Liver (tissue), 3 donors: Measurements from ENCODE around the gene DENND4A.
"Not testable (repeated sequence)": the region's sequence is repeated elsewhere in the genome, so short reads cannot be mapped to it uniquely, and the experiment has no call there.

Experiments
- EGR1 ChIP-seq, 2 donors: IDR thresholded peaks; 2 replicates each; pipeline ENCODE4 v1.6.1; 2016 to 2018; ENCODE audit warnings: antibody characterized with exemption in 2 of 2, low read depth in 2 of 2
- GABPA ChIP-seq, 2 donors: IDR thresholded peaks in 1 of 2; conservative IDR thresholded peaks in 1 of 2; 2 replicates each; pipeline ENCODE4 v1.6.1; 2016; ENCODE audit warnings: antibody characterized with exemption in 2 of 2, mild to moderate bottlenecking in 1 of 2, moderate library complexity in 1 of 2
- HNF4A ChIP-seq, 2 donors: conservative IDR thresholded peaks; 2 replicates each; pipeline ENCODE4 v1.6.1; 2016; ENCODE audit warnings: antibody characterized with exemption in 2 of 2, mild to moderate bottlenecking in 2 of 2
- JUND ChIP-seq, 2 donors: IDR thresholded peaks; 2 replicates each; pipeline ENCODE4 v1.6.1; 2016; ENCODE audit warnings: antibody characterized with exemption in 2 of 2
- TF ChIP-seq, protein P1 (sequence below): fragments of 150-350 bp; IDR thresholded peaks from 2 replicates; pipeline ENCODE4 v1.5.1; 2017; ENCODE audit warnings: improper control_type of control experiment, low read depth, low read length; ENCODE audit not compliant: missing input control
- TF ChIP-seq, protein P2 (sequence below): IDR thresholded peaks from 2 replicates; pipeline ENCODE4 v1.6.1; 2016; ENCODE audit warnings: antibody characterized with exemption
- donor health status: healthy.
- donor health status: healthy.

DNA sequence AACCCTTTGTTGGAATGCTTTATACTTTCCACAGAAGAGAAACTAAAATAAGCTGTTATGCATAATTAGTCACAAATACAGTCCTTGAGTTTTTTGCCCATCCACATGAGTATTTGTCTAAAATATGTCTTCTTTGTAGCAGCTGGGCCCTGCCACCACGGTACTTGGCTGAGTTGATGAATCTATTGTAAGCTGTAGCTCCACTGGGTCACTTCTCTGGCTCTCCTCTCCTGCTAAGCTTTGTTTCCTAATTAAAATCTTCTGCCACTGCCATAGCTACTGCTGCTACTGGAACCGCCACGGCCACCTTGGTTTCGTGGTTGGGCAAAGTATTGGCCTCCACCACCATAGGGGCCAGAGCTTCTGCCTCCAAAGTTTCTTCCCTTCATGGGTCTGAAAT lies 23.9 kb upstream of the DENND4A start:
- TF ChIP-seq, protein P1, sequence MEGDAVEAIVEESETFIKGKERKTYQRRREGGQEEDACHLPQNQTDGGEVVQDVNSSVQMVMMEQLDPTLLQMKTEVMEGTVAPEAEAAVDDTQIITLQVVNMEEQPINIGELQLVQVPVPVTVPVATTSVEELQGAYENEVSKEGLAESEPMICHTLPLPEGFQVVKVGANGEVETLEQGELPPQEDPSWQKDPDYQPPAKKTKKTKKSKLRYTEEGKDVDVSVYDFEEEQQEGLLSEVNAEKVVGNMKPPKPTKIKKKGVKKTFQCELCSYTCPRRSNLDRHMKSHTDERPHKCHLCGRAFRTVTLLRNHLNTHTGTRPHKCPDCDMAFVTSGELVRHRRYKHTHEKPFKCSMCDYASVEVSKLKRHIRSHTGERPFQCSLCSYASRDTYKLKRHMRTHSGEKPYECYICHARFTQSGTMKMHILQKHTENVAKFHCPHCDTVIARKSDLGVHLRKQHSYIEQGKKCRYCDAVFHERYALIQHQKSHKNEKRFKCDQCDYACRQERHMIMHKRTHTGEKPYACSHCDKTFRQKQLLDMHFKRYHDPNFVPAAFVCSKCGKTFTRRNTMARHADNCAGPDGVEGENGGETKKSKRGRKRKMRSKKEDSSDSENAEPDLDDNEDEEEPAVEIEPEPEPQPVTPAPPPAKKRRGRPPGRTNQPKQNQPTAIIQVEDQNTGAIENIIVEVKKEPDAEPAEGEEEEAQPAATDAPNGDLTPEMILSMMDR, result not testable (repeated sequence)
- TF ChIP-seq HNF4A (conservative IDR thresholded peaks at IDR 0.05); JUND (IDR thresholded peaks at IDR 0.05); GABPA (IDR thresholded peaks at IDR 0.05 in 1 of 2, conservative IDR thresholded peaks at IDR 0.05 in 1 of 2); EGR1 (IDR thresholded peaks at IDR 0.05; ENCODE audit: low read depth in 2 of 2): not testable (repeated sequence)
- TF ChIP-seq, protein P2, sequence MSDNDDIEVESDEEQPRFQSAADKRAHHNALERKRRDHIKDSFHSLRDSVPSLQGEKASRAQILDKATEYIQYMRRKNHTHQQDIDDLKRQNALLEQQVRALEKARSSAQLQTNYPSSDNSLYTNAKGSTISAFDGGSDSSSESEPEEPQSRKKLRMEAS, result not testable (repeated sequence)
